ENCODE data around the gene NTSR1.

The NTSR1 gene

DNA sequence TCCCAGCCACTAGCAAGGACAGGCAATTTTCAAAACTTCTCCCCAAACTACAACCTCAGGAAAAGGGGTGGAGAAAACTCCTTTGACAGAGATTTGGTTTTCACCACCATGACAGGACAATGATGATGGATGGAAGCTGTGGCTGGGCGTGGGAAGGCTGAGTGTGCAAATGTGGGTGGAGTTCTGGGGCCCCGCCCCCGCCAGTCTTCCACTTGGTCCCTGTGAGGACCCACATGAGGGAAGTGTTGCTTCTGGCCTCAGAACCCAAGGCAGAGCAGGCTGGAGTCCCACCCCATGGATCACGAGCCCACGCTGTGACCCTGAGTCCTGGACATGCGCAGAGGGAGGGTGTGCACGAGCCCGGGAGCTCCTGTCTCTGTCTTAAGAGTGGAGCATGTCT, 66.1 kb downstream of the NTSR1 start:
- FAIRE-seq, result no peak
- no peak for DNase-seq (ENCODE audit: insufficient read length, low spot score)
- no peak for TF ChIP-seq SPI1 (IDR thresholded peaks at IDR 0.05; ENCODE audit: low read depth, low read length)
- TF ChIP-seq POLR2A (IDR thresholded peaks at IDR 0.05; ENCODE audit: low read depth, low read length), result no peak
- TF ChIP-seq POU2F2 (IDR thresholded peaks at IDR 0.05; ENCODE audit: low read depth, low read length), result no peak
- no peak for TF ChIP-seq PAX5 (IDR thresholded peaks at IDR 0.05; ENCODE audit: insufficient read depth, low read length, severe bottlenecking)
- TF ChIP-seq TAF1 (IDR thresholded peaks at IDR 0.05; ENCODE audit: low read depth, low read length), result no peak
- TF ChIP-seq POLR2AphosphoS5 (IDR thresholded peaks at IDR 0.05; ENCODE audit: low read depth, low read length), result no peak

GRCh38 chr20:62775206-62775605, 66.6 kb downstream of the NTSR1 start:
- no peak for FAIRE-seq
- TF ChIP-seq POLR2AphosphoS5 (IDR thresholded peaks at IDR 0.05; ENCODE audit: low read depth, low read length) (no peak), TAF1 (IDR thresholded peaks at IDR 0.05; ENCODE audit: low read depth, low read length) (no peak), PAX5 (IDR thresholded peaks at IDR 0.05; ENCODE audit: insufficient read depth, low read length, severe bottlenecking) (no peak), POLR2A (IDR thresholded peaks at IDR 0.05; ENCODE audit: low read depth, low read length) (no peak), SPI1 (IDR thresholded peaks at IDR 0.05; ENCODE audit: low read depth, low read length) (no peak), POU2F2 (IDR thresholded peaks at IDR 0.05; ENCODE audit: low read depth, low read length) (no peak)
- no peak for DNase-seq (ENCODE audit: insufficient read length, low spot score)

DNA sequence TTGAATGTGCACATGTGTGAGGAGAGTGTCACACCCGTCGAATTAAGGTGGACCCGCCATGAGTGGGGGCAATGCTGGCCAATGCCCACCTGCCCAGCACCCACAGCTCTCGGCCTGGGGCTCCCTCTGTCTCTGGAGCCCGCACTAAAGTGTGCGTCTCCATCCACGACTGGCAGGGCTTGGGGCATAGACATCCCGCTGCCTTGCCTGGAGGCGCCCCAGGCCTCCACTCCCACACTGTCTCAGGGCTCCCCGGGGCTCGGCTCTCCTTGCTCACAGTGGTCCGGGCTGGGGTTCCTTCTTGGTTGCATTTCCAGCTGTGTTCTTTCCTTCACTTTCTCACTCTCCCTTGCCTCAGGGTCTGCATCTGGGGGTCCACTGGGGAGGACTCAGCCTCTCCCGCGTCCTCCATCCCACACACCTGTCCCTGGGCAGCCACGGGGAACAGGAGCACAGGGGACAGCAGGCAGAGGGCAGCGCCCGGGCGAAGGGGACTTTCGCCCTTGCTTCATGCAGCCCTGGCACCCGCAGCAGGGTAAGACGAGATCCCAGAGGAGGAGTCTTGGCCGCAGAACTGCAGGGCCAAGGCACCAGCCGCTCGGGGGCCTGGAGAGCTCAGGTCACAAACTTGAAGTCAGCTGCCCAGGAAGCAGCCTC, 67.5 kb downstream of the NTSR1 start:
- DNase-seq (ENCODE audit: insufficient read length, low spot score), result no peak
- FAIRE-seq, result no peak
- TF ChIP-seq POLR2A (IDR thresholded peaks at IDR 0.05; ENCODE audit: low read depth, low read length), result no peak
- no peak for TF ChIP-seq TAF1 (IDR thresholded peaks at IDR 0.05; ENCODE audit: low read depth, low read length)
- no peak for TF ChIP-seq POU2F2 (IDR thresholded peaks at IDR 0.05; ENCODE audit: low read depth, low read length)
- no peak for TF ChIP-seq POLR2AphosphoS5 (IDR thresholded peaks at IDR 0.05; ENCODE audit: low read depth, low read length)
- TF ChIP-seq PAX5 (IDR thresholded peaks at IDR 0.05; ENCODE audit: insufficient read depth, low read length, severe bottlenecking), result no peak
- no peak for TF ChIP-seq SPI1 (IDR thresholded peaks at IDR 0.05; ENCODE audit: low read depth, low read length)

DNA sequence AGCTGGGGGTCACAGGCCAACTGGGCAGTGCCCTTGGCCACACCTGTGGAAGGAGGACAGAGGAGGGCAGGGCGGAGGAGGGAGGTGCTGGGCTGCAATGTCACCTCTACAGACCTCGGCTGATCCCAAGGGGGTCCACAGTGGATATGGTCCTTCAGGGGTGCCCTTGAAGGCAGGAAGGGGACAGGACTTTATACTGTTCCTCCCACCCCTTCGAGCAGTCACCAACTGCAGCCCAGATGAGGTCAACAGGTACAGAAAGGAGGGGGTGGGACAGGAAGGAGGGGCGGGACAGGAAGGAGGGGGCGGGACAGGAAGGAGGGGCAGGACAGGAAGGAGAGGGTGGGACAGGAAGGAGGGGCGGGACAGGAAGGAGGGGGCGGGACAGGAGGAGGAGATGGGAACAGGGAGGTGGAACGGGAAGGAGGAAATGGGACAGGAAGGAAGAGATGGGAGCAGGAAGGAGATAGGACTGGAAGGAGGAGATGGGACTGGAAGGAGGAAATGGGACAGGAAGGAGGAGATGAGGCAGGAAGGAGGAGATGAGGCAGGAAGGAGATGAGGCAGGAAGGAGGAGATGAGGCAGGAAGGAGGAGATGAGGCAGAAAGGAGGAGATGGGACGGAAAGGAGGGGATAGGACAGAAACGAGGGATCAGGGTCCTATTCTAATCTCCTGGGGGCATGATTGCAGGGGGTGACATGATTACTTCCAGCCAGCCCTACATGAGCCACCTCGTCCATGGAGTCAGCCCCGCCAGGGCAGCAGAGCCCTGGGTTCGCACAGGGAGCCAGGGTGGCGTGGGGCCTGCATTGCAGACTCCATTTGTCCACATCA, 68.3 kb downstream of the NTSR1 start:
- TF ChIP-seq POLR2AphosphoS5 (IDR thresholded peaks at IDR 0.05; ENCODE audit: low read depth, low read length) (no peak), TAF1 (IDR thresholded peaks at IDR 0.05; ENCODE audit: low read depth, low read length) (no peak), PAX5 (IDR thresholded peaks at IDR 0.05; ENCODE audit: insufficient read depth, low read length, severe bottlenecking) (no peak), SPI1 (IDR thresholded peaks at IDR 0.05; ENCODE audit: low read depth, low read length) (no peak), POLR2A (IDR thresholded peaks at IDR 0.05; ENCODE audit: low read depth, low read length) (no peak), POU2F2 (IDR thresholded peaks at IDR 0.05; ENCODE audit: low read depth, low read length) (no peak)
- DNase-seq (ENCODE audit: insufficient read length, low spot score) (peak; percentile 87), FAIRE-seq (peak; percentile 87)

- FAIRE-seq (no peak), DNase-seq (ENCODE audit: insufficient read length, low spot score) (no peak)
- TF ChIP-seq POLR2AphosphoS5 (IDR thresholded peaks at IDR 0.05; ENCODE audit: low read depth, low read length), result no peak
- TF ChIP-seq PAX5 (IDR thresholded peaks at IDR 0.05; ENCODE audit: insufficient read depth, low read length, severe bottlenecking), result no peak
- no peak for TF ChIP-seq TAF1 (IDR thresholded peaks at IDR 0.05; ENCODE audit: low read depth, low read length)
Observed at GRCh38 chr20:62777528-62777830, 68.8 kb downstream of the NTSR1 start.

GRCh38 chr20:62778058-62778457, 69.4 kb downstream of the NTSR1 start:
- DNase-seq (ENCODE audit: insufficient read length, low spot score), result no peak
- TF ChIP-seq TAF1 (IDR thresholded peaks at IDR 0.05; ENCODE audit: low read depth, low read length) (no peak), POLR2AphosphoS5 (IDR thresholded peaks at IDR 0.05; ENCODE audit: low read depth, low read length) (no peak), PAX5 (IDR thresholded peaks at IDR 0.05; ENCODE audit: insufficient read depth, low read length, severe bottlenecking) (no peak), SPI1 (IDR thresholded peaks at IDR 0.05; ENCODE audit: low read depth, low read length) (no peak), POLR2A (IDR thresholded peaks at IDR 0.05; ENCODE audit: low read depth, low read length) (no peak), POU2F2 (IDR thresholded peaks at IDR 0.05; ENCODE audit: low read depth, low read length) (no peak)
- no peak for FAIRE-seq

DNA sequence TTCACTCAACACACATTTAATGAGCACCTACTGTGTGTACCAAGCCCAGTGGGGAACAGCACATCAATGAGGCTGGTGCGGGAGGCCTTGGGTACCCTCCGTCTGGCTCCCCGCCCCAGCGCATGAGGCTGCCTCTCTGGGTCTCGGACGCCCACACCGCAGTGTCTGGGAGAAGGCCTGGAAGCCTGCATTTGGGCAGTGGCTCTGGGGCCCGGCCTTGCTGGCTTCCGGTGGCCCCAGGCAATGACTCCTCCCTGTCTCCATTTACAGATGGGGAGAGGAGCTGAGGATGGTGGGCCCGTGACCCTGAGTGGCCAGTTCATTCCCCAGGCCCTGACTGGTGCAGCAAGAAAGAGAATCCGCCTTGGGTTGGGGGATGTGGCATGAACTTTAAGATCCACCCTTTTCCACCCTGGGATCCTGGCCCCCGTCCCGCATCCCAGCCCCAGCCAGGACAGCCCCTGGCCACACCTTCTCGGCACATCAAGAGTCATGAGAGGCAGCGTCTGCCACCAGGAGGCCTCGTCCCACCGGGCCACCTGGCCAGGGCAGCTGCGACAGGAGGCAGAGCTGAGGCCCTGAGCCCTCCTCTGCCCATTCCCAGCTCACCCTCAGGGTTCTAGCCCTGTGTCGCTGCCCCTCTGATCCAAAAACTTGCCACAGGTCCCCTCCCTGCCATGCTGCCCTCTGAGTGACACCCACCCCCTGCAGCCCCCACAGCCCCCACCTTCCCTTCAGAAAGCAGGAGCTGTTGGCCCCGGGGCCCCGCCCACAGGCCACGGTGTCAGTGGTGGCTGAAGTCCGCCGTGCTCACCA, 70.2 kb downstream of the NTSR1 start:
- TF ChIP-seq SPI1 (IDR thresholded peaks at IDR 0.05; ENCODE audit: low read depth, low read length) (no peak), POU2F2 (IDR thresholded peaks at IDR 0.05; ENCODE audit: low read depth, low read length) (no peak), POLR2AphosphoS5 (IDR thresholded peaks at IDR 0.05; ENCODE audit: low read depth, low read length) (no peak), PAX5 (IDR thresholded peaks at IDR 0.05; ENCODE audit: insufficient read depth, low read length, severe bottlenecking) (no peak), TAF1 (IDR thresholded peaks at IDR 0.05; ENCODE audit: low read depth, low read length) (no peak), POLR2A (IDR thresholded peaks at IDR 0.05; ENCODE audit: low read depth, low read length) (no peak)
- no peak for DNase-seq (ENCODE audit: insufficient read length, low spot score)
- FAIRE-seq, result no peak

GRCh38 chr20:62779417-62779685, 70.7 kb downstream of the NTSR1 start:
- no peak for DNase-seq (ENCODE audit: insufficient read length, low spot score)
- FAIRE-seq, result no peak
- TF ChIP-seq TAF1 (IDR thresholded peaks at IDR 0.05; ENCODE audit: low read depth, low read length), result no peak
- no peak for TF ChIP-seq POU2F2 (IDR thresholded peaks at IDR 0.05; ENCODE audit: low read depth, low read length)

DNA sequence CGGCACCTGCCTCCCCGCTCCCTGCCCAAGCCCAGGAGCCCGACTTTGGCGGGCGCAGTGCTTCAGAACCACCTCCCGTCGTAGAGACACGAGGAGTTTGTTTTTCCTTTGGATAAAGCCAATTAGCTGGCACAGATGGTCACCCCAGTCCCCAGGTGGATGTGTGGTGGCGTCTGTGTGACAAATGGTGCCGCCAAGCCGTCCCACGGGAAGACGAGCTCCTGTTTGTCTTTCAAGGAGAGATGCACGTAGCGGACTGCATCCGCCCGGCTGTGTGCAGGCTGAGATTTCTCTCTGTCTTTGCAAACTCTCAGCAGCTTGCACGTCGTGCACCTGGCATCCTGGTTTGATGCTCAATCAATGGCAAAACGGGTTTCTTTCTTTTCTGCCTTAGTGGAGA, 71.6 kb downstream of the NTSR1 start:
- TF ChIP-seq TAF1 (IDR thresholded peaks at IDR 0.05; ENCODE audit: low read depth, low read length) (no peak), POLR2A (IDR thresholded peaks at IDR 0.05; ENCODE audit: low read depth, low read length) (no peak), SPI1 (IDR thresholded peaks at IDR 0.05; ENCODE audit: low read depth, low read length) (no peak), PAX5 (IDR thresholded peaks at IDR 0.05; ENCODE audit: insufficient read depth, low read length, severe bottlenecking) (no peak), POU2F2 (IDR thresholded peaks at IDR 0.05; ENCODE audit: low read depth, low read length) (no peak), POLR2AphosphoS5 (IDR thresholded peaks at IDR 0.05; ENCODE audit: low read depth, low read length) (no peak)
- FAIRE-seq, result no peak
- DNase-seq (ENCODE audit: insufficient read length, low spot score), result no peak

Data from GM12891 (cell line).